GM12891 (cell line): ENCODE measurements around the gene MAP3K3.

Source experiments
- DNase-seq: peaks from one replicate; pipeline ENCODE4 v3.0.0; 2011; ENCODE audit warnings: low spot score; ENCODE audit not compliant: insufficient read length
- FAIRE-seq: peaks from 2 replicates; lab custom pipeline; 2011; peaks lifted over from hg19 to GRCh38; lab: Jason Lieb, UNC
- PAX5 ChIP-seq: IDR thresholded peaks from 2 replicates; pipeline ENCODE4 v1.6.1; 2011; ENCODE audit warnings: low read length, moderate library complexity, mild to moderate bottlenecking; ENCODE audit not compliant: insufficient read depth, severe bottlenecking
- POLR2A ChIP-seq: IDR thresholded peaks from 2 replicates; pipeline ENCODE4 v1.6.1; 2011; ENCODE audit warnings: low read depth, low read length, control low read depth
- POLR2AphosphoS5 ChIP-seq: IDR thresholded peaks from 2 replicates; pipeline ENCODE4 v1.6.1; 2011; ENCODE audit warnings: low read depth, low read length, control low read depth
- POU2F2 ChIP-seq: IDR thresholded peaks from 2 replicates; pipeline ENCODE4 v1.6.1; 2011; ENCODE audit warnings: low read depth, mild to moderate bottlenecking, control low read depth, low read length, moderate library complexity
- SPI1 ChIP-seq: IDR thresholded peaks from 2 replicates; pipeline ENCODE4 v1.6.1; 2011; ENCODE audit warnings: low read depth, low read length, control low read depth
- TAF1 ChIP-seq: IDR thresholded peaks from 2 replicates; pipeline ENCODE4 v1.6.1; 2011; ENCODE audit warnings: low read depth, low read length, control low read depth

MAP3K3 gene

DNA sequence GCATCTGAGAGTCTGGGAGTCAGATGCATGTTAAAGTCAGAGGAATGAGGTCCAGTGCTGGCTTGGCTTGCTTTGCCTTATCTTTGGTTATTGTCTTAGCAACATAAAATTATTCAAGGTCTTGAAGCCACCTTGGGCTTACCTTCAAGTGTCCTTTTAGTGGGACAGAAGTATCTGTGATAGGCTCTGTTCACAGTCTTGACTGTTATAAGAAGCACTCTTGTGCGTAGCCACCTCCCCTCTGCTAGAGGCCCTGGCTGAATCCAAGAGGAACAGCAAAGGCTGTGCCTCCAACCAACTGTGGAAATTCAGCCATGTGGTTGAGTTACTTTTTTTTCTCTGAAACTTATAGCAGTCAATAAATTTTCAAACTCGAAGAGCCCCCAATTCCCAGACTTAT is 8.6 kb upstream of the MAP3K3 start:
- DNase-seq = no peak
- no peak for FAIRE-seq
- TF ChIP-seq POLR2A (no peak), SPI1 (no peak), TAF1 (no peak), PAX5 (no peak), POU2F2 (no peak), POLR2AphosphoS5 (no peak)

DNA sequence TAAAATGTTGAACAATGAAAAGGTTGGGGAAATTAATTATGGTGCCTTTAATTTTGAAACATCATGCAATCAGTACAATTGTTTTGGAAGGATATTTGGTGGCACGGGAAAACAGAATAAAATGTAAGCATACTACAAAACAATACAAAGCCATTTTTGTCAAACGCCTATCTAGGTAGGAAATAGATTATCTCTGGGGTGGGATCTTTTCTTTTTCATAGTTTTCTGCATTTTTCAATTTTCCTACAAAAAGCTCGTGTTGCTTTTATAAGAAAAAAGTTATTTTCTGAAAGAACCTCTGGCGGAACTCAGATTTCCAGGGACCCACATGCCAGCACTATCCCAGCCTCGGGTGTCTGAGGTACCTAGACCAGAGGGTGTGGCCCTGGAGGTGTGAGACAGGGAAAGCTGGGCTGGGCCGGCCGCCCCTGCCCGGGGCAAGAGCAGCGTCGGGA is 961 bp upstream of the MAP3K3 start:
- TF ChIP-seq TAF1 = no peak
- TF ChIP-seq PAX5 = no peak
- no peak for TF ChIP-seq SPI1
- TF ChIP-seq POU2F2 = no peak
- no peak for TF ChIP-seq POLR2AphosphoS5
- no peak for TF ChIP-seq POLR2A
- no peak for FAIRE-seq
- no peak for DNase-seq

DNA sequence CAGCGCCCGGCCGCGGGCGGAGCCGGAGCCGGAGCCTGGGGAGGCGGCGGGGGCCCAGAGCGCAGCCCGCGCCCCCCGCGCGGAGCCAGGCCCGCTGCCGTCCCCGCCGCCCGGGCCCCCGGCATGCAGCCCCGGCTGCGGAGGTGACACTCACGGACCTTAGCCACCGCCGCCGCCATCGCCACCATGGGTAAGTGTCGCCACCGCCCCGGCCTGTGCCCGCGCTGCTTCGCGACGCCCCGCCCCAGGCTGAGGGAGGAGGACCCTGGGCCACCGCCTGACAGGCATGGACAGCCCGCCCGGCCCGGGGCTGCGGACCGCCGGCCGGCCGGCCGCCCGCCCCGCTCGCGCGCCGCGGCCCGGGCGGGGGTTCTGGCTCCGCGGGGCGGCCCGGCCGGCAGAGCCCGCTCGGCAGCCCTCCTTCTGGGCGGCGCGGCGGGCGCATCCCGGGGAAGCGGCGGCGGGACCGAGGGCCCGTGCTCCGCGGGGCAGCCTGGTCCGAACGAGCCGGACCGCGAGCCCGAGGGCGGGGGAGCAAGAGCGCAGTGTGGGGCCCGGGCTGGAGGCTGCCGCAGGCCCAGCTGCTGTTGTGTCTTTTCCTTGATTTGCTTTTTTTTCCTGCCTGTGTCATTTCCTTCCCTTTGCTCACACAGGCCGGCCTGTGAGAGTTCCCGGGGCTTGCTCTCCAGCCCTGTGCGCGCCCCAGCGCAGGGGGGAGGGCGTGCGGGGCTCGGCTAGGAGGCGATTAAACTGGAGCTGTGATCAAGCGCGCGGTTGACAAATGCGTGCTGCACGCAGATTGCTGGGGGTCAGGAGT is 565 bp downstream of the MAP3K3 start:
- FAIRE-seq (peak; percentile 64), DNase-seq (peak; percentile 43)
- TF ChIP-seq POLR2A = no peak
- TF ChIP-seq PAX5 = no peak
- no peak for TF ChIP-seq POU2F2
- no peak for TF ChIP-seq TAF1
- no peak for TF ChIP-seq SPI1
- TF ChIP-seq POLR2AphosphoS5 = no peak

DNA sequence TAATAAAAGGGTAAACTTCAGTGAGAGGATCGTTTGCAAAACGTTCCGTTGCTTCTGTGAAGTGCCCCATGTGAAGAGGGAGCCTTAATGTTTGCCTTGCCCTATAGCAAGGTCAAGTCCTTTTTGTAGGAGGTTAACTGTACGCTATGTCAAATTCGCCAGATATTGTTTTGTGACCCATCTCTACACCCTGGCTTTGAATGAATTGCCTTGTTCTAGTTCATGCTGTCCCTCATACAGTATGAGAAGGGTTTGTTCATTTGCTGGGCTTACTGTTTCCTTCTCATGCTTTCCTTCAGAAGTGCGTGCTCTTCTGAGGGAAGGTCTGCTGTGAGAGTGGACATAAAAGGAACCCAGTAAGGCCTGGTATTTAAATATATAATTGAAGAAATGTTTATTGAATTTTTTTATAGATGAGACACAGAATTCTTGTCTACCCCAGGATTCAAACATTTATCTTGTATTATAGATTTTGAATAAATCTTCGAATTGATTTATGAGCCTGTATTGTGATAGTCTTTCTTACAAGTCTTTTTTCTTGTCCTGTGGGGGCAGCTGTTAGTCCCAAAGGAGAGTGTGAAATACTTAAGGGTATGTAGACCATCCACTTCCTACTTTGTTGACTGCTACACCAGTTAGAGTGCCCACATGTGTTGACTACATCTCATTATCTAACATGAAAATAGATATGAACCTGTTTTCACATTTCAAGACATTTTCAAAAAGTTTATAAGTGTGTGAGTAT is 1.7 kb downstream of the MAP3K3 start:
- FAIRE-seq (no peak), DNase-seq (no peak)
- TF ChIP-seq SPI1 (peak; percentile 32), POLR2A (no peak), POU2F2 (no peak), TAF1 (no peak), PAX5 (no peak), POLR2AphosphoS5 (no peak)

DNA sequence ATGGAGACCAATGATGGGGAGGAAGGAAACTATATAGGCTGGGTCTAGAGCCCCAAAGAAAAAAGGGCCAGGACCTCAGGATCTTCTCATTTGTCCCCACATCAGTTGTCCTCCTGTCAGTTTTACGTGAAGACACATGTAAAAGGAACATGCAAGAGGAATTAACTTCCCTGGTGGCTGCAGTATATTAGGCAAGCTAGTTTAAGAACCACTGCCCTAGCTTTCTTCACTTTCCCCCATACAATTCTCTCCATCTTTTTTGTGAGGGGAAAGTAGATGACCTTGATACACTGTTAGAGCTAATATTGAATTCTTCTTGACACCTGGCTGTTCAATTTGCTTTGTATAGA is 2.3 kb downstream of the MAP3K3 start:
- FAIRE-seq (no peak), DNase-seq (no peak)
- TF ChIP-seq POLR2A (no peak), POU2F2 (no peak), POLR2AphosphoS5 (no peak), SPI1 (no peak), TAF1 (no peak), PAX5 (no peak)

DNA sequence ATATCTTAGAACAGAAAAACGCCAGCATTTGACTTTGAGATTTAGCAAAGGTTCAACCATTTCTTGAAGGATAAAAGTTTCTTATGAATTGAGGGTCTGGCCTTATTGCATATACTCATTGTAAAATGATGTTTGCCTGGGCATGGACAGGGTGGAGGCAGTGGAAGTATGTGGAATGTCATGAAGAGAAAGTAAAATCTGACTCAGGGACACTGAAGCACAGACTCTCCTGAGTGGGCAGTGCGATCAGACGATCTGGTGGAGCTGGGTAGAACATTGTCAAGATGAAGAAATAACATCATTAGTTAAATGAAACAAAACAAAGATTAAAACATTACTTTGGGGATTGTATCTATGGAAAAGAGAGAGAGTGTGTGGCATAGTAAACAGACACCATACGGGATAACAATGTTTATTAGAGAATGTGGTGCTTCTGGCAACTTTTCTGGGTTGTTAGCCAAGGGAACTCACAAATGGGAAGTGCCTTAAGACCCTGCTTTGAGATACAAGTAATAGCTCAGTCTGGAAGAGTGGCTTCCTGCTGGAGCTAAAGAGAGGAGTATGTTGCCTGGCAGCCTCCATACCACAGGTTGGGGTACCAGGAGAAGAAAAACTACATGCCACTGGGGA is 4.4 kb downstream of the MAP3K3 start:
- no peak for DNase-seq
- no peak for FAIRE-seq
- no peak for TF ChIP-seq POLR2A
- no peak for TF ChIP-seq SPI1
- TF ChIP-seq PAX5 = no peak

DNA sequence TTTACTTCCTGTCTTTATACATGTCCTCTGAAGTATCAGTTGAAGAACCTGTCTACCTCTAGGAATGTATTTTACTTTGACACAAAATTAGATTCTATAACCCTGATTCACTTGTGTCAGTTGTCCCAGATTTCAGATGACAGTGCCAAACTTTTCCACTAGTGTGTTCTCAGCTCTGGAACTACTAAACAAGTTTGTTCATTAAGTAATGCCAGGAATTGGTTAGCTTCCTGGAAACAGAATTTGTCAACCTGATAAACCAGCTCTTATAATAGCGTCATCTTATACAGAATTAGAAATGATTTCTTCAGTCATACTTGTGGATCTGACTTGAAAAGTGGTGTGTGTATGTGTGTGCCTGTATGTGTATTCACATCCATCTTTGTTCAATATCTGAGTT is 7.4 kb downstream of the MAP3K3 start:
- no peak for DNase-seq
- no peak for FAIRE-seq
- TF ChIP-seq TAF1 = no peak
- no peak for TF ChIP-seq POLR2AphosphoS5
- no peak for TF ChIP-seq POLR2A
- no peak for TF ChIP-seq POU2F2
- TF ChIP-seq PAX5 = no peak
- no peak for TF ChIP-seq SPI1

DNA sequence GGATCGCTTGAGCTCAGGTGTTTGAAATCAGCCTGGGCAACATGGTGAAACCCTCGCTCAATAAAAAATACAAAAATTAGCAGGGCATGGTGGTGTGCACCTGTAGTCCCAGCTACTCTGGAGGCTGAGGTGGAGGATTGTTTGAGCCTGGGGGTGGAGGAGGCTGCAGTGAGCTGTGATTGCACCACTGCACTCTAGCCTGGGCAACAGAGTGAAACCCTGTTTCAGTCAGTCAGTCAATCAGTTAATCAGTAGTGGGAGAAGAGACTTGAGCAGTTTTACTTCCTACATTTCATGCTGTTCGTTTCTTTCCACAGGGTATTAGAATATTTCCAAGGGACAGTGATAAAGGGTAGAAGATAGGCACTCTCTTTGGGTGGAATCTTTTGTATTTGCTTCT is 8.8 kb downstream of the MAP3K3 start:
- DNase-seq (no peak), FAIRE-seq (no peak)
- TF ChIP-seq POLR2A (no peak), POLR2AphosphoS5 (no peak), TAF1 (no peak), SPI1 (no peak), POU2F2 (no peak)

DNA sequence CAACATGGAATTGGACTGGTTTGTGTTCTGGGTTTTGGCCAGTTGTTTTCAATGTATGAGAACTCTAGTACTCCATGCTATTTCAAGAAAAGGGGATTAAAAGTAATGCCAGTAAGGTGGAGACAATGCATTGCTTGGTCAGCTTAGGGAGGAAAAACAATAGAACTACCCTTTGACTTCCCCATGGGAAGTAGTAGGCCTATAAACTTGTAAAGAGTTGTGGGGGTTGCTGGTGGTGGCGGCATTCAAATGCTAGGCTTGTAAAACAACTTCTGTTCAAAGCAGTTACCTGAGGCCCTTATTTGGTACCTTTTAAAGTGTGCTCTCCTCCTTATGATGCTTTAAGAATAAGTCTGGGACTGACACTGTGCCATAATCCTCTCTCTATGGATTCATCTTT is 9.4 kb downstream of the MAP3K3 start:
- FAIRE-seq (no peak), DNase-seq (no peak)
- no peak for TF ChIP-seq POU2F2
- no peak for TF ChIP-seq POLR2AphosphoS5
- no peak for TF ChIP-seq PAX5
- TF ChIP-seq SPI1 = no peak
- TF ChIP-seq TAF1 = no peak
- no peak for TF ChIP-seq POLR2A

DNA sequence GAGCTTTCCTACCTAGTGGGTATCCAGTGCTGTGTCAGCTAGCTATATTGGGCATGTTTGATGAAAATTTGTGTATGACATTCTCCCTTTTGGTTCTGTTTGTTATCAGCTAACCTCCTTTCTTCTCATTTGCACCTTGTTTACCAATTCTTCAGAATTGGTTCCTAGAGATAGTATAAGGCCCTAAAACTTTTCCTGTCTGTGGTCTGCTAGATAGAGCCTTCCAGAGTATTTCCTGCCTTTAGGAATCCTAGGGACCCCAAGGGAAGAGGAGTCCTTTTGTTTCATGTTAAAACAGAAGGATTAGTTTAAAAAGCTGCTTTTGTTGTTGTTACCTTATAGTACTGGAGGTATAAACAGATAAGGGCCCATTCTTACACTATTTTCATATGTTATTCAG is 11.5 kb downstream of the MAP3K3 start:
- no peak for DNase-seq
- TF ChIP-seq POU2F2 = no peak
- no peak for TF ChIP-seq POLR2A
- TF ChIP-seq SPI1 = no peak
- TF ChIP-seq POLR2AphosphoS5 = no peak
- no peak for TF ChIP-seq TAF1
- TF ChIP-seq PAX5 = no peak
- no peak for FAIRE-seq
